ENCODE measurements around the gene PSMD13. TPM values are rescaled to one million over a fixed set of nuclear protein-coding genes. Genes with fewer than 3 reads are reported as not detected.

The PSMD13 gene
- total and polyA plus RNA-seq, 4 donors, result 48.8 to 56.7 (median 52.8) TPM

DNA sequence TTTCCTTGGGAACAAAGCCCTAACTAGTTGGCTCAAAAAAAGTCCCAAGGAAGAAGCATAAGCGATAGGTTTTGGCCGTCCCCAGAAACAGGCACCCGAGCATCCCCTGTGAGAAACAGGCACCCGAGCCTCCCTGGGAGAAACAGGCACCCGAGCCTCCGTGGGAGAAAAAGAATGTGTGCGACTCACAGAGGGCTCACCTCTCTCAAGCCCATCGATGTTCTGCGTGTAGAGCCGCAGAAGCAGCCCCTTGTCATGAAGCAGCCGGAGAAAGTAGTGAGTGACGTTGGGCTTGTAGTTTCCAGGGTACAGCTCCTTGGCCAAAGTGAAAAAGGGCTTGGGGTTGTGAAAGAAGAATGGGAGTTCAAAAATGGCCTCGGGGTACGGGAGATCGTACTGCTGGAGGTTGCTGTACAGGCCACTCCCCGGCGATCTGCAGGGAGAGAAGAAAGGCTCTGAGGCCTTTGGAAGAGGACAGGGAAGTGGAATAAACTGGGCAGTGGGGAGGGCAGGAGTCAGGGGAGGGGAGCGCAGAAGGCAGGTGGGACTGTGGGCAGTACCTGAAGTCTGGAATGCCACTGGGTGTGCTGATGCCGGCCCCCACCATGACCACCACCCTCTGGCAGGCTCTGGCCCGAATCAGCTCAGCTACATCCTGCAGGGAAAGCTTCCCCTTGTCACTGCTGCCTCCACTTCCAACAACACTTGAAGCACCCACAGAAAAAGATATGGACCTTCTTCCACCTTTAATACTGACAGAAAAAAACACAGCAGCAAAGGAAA, 3.8 kb upstream of the PSMD13 start:
- DNase-seq (ENCODE audit: low spot score), result no peak
- H3K27me3 ChIP-seq (ENCODE audit: control insufficient read depth in 4 of 4, insufficient read depth in 4 of 4, low read length in 3 of 4), result no peaks in the 10 kb centered on the region
- TF ChIP-seq, protein P1, sequence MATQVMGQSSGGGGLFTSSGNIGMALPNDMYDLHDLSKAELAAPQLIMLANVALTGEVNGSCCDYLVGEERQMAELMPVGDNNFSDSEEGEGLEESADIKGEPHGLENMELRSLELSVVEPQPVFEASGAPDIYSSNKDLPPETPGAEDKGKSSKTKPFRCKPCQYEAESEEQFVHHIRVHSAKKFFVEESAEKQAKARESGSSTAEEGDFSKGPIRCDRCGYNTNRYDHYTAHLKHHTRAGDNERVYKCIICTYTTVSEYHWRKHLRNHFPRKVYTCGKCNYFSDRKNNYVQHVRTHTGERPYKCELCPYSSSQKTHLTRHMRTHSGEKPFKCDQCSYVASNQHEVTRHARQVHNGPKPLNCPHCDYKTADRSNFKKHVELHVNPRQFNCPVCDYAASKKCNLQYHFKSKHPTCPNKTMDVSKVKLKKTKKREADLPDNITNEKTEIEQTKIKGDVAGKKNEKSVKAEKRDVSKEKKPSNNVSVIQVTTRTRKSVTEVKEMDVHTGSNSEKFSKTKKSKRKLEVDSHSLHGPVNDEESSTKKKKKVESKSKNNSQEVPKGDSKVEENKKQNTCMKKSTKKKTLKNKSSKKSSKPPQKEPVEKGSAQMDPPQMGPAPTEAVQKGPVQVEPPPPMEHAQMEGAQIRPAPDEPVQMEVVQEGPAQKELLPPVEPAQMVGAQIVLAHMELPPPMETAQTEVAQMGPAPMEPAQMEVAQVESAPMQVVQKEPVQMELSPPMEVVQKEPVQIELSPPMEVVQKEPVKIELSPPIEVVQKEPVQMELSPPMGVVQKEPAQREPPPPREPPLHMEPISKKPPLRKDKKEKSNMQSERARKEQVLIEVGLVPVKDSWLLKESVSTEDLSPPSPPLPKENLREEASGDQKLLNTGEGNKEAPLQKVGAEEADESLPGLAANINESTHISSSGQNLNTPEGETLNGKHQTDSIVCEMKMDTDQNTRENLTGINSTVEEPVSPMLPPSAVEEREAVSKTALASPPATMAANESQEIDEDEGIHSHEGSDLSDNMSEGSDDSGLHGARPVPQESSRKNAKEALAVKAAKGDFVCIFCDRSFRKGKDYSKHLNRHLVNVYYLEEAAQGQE (IDR thresholded peaks at IDR 0.05), result no peak
- TF ChIP-seq EGR1 (IDR thresholded peaks at IDR 0.05; ENCODE audit: low read depth in 2 of 2), result no peak
- TF ChIP-seq, protein P2, sequence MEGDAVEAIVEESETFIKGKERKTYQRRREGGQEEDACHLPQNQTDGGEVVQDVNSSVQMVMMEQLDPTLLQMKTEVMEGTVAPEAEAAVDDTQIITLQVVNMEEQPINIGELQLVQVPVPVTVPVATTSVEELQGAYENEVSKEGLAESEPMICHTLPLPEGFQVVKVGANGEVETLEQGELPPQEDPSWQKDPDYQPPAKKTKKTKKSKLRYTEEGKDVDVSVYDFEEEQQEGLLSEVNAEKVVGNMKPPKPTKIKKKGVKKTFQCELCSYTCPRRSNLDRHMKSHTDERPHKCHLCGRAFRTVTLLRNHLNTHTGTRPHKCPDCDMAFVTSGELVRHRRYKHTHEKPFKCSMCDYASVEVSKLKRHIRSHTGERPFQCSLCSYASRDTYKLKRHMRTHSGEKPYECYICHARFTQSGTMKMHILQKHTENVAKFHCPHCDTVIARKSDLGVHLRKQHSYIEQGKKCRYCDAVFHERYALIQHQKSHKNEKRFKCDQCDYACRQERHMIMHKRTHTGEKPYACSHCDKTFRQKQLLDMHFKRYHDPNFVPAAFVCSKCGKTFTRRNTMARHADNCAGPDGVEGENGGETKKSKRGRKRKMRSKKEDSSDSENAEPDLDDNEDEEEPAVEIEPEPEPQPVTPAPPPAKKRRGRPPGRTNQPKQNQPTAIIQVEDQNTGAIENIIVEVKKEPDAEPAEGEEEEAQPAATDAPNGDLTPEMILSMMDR (IDR thresholded peaks at IDR 0.05; ENCODE audit: low read depth, low read length, missing input control), result no peak
- no peak for TF ChIP-seq FOXA2 (IDR thresholded peaks at IDR 0.05)
- TF ChIP-seq, protein P3, sequence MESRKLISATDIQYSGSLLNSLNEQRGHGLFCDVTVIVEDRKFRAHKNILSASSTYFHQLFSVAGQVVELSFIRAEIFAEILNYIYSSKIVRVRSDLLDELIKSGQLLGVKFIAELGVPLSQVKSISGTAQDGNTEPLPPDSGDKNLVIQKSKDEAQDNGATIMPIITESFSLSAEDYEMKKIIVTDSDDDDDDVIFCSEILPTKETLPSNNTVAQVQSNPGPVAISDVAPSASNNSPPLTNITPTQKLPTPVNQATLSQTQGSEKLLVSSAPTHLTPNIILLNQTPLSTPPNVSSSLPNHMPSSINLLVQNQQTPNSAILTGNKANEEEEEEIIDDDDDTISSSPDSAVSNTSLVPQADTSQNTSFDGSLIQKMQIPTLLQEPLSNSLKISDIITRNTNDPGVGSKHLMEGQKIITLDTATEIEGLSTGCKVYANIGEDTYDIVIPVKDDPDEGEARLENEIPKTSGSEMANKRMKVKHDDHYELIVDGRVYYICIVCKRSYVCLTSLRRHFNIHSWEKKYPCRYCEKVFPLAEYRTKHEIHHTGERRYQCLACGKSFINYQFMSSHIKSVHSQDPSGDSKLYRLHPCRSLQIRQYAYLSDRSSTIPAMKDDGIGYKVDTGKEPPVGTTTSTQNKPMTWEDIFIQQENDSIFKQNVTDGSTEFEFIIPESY (IDR thresholded peaks at IDR 0.05), result no peak
- TF ChIP-seq HNF4G (IDR thresholded peaks at IDR 0.05), result no peak
- no peak for TF ChIP-seq JUND (IDR thresholded peaks at IDR 0.05)
- no peak for TF ChIP-seq TAF1 (conservative IDR thresholded peaks at IDR 0.05)
- no peak for TF ChIP-seq YY1 (IDR thresholded peaks at IDR 0.05)
- TF ChIP-seq, protein P4, sequence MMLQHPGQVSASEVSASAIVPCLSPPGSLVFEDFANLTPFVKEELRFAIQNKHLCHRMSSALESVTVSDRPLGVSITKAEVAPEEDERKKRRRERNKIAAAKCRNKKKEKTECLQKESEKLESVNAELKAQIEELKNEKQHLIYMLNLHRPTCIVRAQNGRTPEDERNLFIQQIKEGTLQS (IDR thresholded peaks at IDR 0.05), result no peak
- TF ChIP-seq, protein P5, sequence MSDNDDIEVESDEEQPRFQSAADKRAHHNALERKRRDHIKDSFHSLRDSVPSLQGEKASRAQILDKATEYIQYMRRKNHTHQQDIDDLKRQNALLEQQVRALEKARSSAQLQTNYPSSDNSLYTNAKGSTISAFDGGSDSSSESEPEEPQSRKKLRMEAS (IDR thresholded peaks at IDR 0.05), result no peak
- no peak for TF ChIP-seq RXRA (IDR thresholded peaks at IDR 0.05)
- no peak for TF ChIP-seq NR2F2 (IDR thresholded peaks at IDR 0.05)
- TF ChIP-seq SP1 (IDR thresholded peaks at IDR 0.05), result no peak
- TF ChIP-seq FOXA1 (IDR thresholded peaks at IDR 0.05), result no peak
- WGBS, result 92% methylated on average over 20 of the region's 20 CpGs
- no peak overlapping the region for H3K9ac ChIP-seq (ENCODE audit: low read depth in 1 of 2, low read length in 2 of 2)
- no peak overlapping the region for H3K27ac ChIP-seq (ENCODE audit: low read depth in 1 of 2, low read length in 2 of 2)
- H3K9me3 ChIP-seq (ENCODE audit: control insufficient read depth in 4 of 4, low read length in 3 of 4), result no peaks in the 10 kb centered on the region
- peaks cover 0 to 19% (median 15%) of the 10 kb centered on the region in 4 donors for H3K4me1 ChIP-seq (ENCODE audit: control insufficient read depth in 4 of 4, insufficient read depth in 4 of 4, low read length in 3 of 4)
- no peak overlapping the region for H3K4me3 ChIP-seq (ENCODE audit: low read depth in 1 of 3, low read length in 3 of 3)
- peaks cover 0 to 14% (median 7%) of the 10 kb centered on the region in 4 donors for H3K36me3 ChIP-seq (ENCODE audit: control insufficient read depth in 4 of 4, insufficient read depth in 3 of 4, low read depth in 1 of 4, low read length in 3 of 4)

All from liver (tissue), 9 donors.